ENCODE data around the gene AHDC1. TPM values are rescaled to one million over a fixed set of nuclear protein-coding genes. Genes with fewer than 3 reads are reported as not detected.

The AHDC1 gene
- total and polyA plus RNA-seq, 10 of the 15 experiments (the other 5 are each of a cell fraction or from before 2014, with no cell fraction given) = 0.21 to 13.0 (median 1.4) TPM

DNA sequence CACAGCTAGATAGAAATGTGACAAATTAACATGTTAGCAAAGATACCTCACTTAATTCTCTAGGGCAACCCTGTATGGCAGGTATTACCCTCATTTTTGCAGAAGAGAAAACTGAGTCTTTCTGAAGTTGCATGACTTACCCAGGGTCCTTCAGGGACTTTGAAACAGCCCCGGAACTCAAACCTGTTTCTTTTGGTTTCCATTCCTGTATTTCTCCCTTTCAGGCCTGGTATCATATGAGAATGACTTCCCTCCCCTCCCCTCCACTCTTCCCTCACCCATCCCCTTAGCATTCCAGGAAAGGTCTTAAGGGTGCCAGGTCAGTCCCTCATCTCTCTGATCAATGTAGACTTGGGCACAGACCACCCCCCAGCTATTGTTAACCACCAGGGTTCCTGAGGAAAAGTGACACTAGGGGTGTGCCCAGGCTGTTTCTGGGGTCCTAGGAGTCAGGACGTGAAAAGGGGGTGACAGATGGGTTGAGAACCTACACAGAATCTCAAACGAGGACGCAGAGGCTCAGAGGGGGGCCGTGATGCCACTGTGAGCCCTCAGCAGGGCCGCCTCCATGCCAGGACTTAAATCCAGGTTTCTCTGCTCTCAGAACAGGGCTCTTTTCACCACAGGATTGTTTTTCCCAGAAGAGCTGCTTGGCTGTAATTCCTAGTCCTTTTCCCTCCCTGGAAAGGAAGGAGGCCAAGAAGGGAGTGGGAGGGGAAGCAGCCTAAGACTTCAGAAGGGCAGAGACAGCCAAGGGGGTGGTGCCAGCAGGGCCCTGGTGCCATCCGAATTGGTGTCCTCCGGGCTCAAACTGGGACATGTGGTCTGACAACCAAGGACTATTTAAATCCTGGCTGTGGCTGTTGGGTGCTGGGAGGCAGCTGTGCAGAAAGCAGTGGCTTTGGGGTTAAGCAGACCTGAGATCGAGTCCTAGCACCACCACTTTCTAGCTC lies 111.9 kb downstream of the AHDC1 start (continued):
- TF ChIP-seq SMC3 (IDR thresholded peaks at IDR 0.05; ENCODE audit: borderline replicate concordance, low read length) (no peak), ZNF24 (IDR thresholded peaks at IDR 0.05) (no peak), BMI1 (IDR thresholded peaks at IDR 0.05; ENCODE audit: borderline replicate concordance) (no peak), NR2C2 (IDR thresholded peaks at IDR 0.05; ENCODE audit: borderline replicate concordance, control insufficient read depth, insufficient read length, low read depth) (no peak), ATF7 (IDR thresholded peaks at IDR 0.05; ENCODE audit: low read depth) (peak; percentile 37; the same call in 1 of the 2 replicates), IKZF2 (IDR thresholded peaks at IDR 0.05) (peak; percentile 64 to 70; a peak in 3 of 4 replicates), EED (IDR thresholded peaks at IDR 0.05; ENCODE audit: low read depth) (no peak; the same call in 1 of the 2 replicates), SMAD5 (IDR thresholded peaks at IDR 0.05; ENCODE audit: low read depth) (no peak), HDGF (IDR thresholded peaks at IDR 0.05) (no peak), RUNX3 (IDR thresholded peaks at IDR 0.05; ENCODE audit: low read length) (peak; percentile 34; the same call in 1 of the 2 replicates), PAX8 (IDR thresholded peaks at IDR 0.05) (no peak), ZBTB11 (CRISPR knock-in tag; IDR thresholded peaks at IDR 0.05) (no peak)
